HG03565 (cell line): ENCODE data around the gene OR5D14.

ENCODE experiments used
- ATAC-seq: cut with Tn5 transposase; IDR thresholded peaks from one replicate; pipeline ENCODE4 v1.9.1; 2021; ENCODE audit warnings: mild to moderate bottlenecking, moderate library complexity; ENCODE audit not compliant: unreplicated experiment

OR5D14 gene

GRCh38 chr11:55795256-55795655 is at the start of gene OR5D14:
Gene OR5D14 (plus strand): TSS chr11:55795556. CDS start chr11:55795556, 0 bp downstream.
- ATAC-seq, result no peak

- ATAC-seq, result no peak
Measured at GRCh38 chr11:55773138-55773537, 22.2 kb upstream of the OR5D14 start, which contains the start of gene OR5D13. Gene OR5D13 (plus strand): TSS chr11:55773438. CDS start chr11:55773438, 0 bp downstream.

GRCh38 chr11:55791606-55792005 is 3.8 kb upstream of the OR5D14 start:
- ATAC-seq, result no peak

DNA sequence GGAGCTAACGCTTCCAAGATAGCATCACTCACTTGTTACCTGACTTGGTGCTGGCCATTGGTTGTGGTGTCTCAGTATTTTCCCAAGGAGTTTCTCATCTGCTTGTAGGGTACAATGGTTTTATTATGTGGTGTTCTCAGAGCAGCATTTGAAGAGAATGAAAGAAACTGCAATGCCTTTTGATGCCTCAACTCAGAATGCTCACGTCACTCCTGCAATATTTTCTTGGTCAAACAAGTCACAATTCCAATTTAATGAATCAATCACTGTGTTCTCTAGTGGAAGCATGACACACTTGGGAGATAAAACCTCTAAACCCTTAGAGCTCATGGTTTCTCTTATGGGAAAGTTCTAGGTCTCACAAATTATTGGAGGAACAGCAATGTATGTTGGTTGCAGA is 2.0 kb upstream of the OR5D14 start:
- ATAC-seq, result no peak

GRCh38 chr11:55806248-55806647 is 10.9 kb downstream of the OR5D14 start:
- ATAC-seq, result no peak

- no peak for ATAC-seq
Measured at GRCh38 chr11:55811067-55811466, 15.7 kb downstream of the OR5D14 start, which contains the start of gene OR5L1. Gene OR5L1 (plus strand): TSS chr11:55811367. CDS start chr11:55811467, 100 bp downstream.

GRCh38 chr11:55819330-55819729 is 24.0 kb downstream of the OR5D14 start, which contains the start of gene OR5D18:
Gene OR5D18 (plus strand): TSS chr11:55819630. CDS start chr11:55819630, 0 bp downstream.
- ATAC-seq, result no peak

- ATAC-seq, result no peak
Measured at GRCh38 chr11:55826919-55827318, 31.6 kb downstream of the OR5D14 start, which contains the start of gene OR5L2. Gene OR5L2 (plus strand): TSS chr11:55827219. CDS start chr11:55827219, 0 bp downstream.

GRCh38 chr11:55838452-55838851 is 43.1 kb downstream of the OR5D14 start, which contains the start of gene OR5D16:
Gene OR5D16 (plus strand): TSS chr11:55838752. CDS start chr11:55838752, 0 bp downstream.
- ATAC-seq, result no peak
